ENCODE data around the gene LRRC45.
"Not testable (repeated sequence)": the region's sequence is repeated elsewhere in the genome, so short reads cannot be mapped to it uniquely, and the experiment has no call there.

- TF ChIP-seq POLR2A, EP300 (IDR thresholded peaks at IDR 0.05): not testable (repeated sequence)
Observed at GRCh38 chr17:82038796-82039409, 15.8 kb downstream of the LRRC45 start.
